ENCODE results near the gene SLC44A2. TPM values are rescaled to one million over a fixed set of nuclear protein-coding genes. Genes with fewer than 3 reads are reported as not detected.
A peak's percentile ranks its signal among the peaks of the same experiment; 100 is the strongest.
"Not testable (repeated sequence)": the region's sequence is repeated elsewhere in the genome, so short reads cannot be mapped to it uniquely, and the experiment has no call there.

Gene SLC44A2
- total RNA-seq, 1 experiment from 2014 or later = 80.6 TPM

- no peak for DNase-seq (ENCODE audit: low spot score)
Observed at GRCh38 chr19:10648360-10648759, 23.0 kb downstream of the SLC44A2 start.

GRCh38 chr19:10651851-10652250 is 26.5 kb downstream of the SLC44A2 start:
- DNase-seq (ENCODE audit: low spot score) = no peak

- no peak for DNase-seq (ENCODE audit: low spot score)
Observed at GRCh38 chr19:10653482-10653731, 28.1 kb downstream of the SLC44A2 start.

DNA sequence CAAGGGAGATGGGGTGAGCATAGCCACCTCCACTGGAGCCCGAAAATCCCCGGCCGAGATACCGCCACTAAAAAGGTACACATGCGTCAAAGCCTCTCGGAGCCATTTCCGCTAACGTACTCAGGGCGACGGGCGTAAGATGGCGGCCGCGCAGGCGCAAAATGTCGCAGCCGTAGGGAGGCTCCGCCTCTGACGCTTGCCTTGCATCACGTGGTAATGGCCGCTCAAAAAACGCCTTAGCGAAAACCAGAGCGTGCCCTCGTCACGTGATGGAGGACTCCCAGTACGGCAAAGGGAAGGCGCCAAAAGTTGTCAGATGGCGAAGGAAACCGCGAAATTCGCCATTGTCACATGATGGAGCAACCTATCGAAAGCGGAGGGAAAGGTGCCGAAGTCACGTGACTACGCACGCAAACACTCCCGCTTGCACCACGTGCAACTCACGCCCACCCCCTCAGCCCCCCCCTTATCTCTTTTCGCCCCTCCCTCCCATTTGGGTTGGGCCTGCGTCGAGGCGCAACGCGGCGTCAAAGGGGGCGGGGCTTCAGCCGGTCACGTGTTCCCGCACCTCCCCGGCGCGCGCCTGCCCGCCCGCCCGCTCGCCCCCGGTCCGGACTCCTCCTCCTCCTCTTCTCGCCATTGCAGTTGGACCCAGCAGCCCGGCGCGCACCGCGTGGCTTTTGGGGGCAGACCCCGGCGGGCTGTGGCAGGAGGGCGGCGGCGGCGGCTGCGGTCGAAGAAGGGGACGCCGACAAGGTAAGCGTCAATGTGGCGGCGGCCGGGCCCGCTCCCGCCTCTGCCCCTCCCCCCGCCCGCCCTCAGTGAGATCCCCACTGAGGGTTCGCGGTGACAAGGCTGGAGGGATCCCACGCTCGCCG is 28.6 kb downstream of the SLC44A2 start, which contains the start of gene ILF3:
Gene ILF3, plus strand, starts transcription at position 615 of the 878 bp plus-strand sequence. CDS start 16,260 bp downstream, outside the sequence.
- peak; percentile 98 for DNase-seq (ENCODE audit: low spot score)

DNA sequence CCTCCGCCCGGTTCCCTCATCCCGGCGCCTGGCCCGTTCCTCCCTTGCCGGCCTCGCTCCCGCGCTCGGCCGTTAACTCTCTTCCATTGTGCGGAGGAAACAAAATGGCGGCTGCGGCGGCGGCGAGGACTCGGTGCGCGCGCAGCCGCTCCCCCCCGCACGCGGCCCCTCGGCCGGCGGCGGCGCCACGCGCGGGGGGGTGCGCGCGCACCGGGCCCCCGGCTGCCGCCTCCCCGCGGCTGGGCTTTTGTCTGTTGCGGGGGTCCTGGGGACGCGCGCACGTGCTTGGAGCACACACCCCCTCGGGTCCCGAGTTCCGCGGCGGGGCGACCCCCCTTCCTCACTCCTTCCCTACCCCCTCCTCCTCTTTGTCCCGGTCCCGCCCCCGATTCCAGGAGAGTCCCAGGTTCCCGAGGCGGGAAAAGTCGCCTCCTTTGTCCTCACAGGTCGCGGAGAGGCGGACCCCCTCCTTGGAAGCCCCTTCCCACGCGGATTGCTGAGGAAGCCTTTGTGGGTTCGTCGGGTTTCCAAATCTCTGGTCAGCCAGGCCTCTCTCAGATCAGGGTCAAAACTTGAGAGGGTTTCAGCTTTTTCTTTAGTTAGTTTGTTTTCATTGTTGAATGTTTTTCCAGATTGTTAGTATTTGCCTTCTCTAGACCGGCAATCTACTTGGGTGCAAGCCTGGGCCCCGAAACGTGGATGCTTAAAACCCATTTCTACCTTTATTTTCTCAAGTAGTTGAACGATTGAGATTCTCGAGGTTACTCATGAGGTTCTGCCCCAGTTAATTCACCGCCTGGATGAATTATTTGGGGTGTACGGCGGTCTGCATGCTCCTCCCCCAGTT is 29.5 kb downstream of the SLC44A2 start:
- peak; percentile 24 for DNase-seq (ENCODE audit: low spot score)

GRCh38 chr19:10655457-10656312 is 30.3 kb downstream of the SLC44A2 start:
- DNase-seq (ENCODE audit: low spot score) = peak; percentile 25

GRCh38 chr19:10660346-10660745 is 35.0 kb downstream of the SLC44A2 start:
- no peak for DNase-seq (ENCODE audit: low spot score)

- no peak for DNase-seq (ENCODE audit: low spot score)
Observed at GRCh38 chr19:10661946-10662345, 36.6 kb downstream of the SLC44A2 start.

- no peak for DNase-seq (ENCODE audit: low spot score)
Observed at GRCh38 chr19:10662384-10663251, 37.3 kb downstream of the SLC44A2 start.

DNA sequence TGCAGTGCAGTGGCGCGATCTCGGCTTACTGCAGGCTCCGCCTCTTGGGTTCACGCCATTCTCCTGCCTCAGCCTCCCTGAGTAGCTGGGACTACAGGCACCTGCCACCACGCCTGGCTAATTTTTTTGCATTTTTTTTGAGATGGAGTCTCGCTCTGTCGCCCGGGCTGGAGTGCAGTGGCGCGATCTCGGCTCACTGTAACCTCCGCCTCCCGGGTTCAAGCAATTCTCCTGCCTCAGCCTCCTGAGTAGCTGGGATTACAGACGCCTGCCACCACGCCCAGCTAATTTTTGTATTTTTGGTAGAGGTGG is 37.9 kb downstream of the SLC44A2 start:
- not testable (repeated sequence) for DNase-seq (ENCODE audit: low spot score)

DNA sequence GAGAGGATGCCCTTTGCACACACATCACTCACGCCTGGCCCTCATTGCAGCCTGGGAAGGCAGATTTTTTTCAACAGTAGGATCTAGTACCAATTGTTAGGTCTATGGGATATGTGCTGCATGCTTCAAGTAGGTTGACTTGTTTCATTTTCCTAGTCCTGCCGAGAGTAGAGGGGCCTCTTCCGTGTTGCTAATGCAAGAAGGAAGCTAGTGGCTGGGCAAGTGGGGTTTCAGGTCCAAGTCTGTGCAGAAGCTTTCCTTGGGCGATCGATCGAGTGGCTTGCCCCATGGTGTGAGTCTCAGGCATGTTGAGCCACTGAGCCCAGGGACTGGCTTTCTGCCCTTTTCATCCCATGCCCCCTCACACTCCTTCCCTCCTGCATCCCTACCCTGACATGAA is 42.5 kb downstream of the SLC44A2 start:
- no peak for DNase-seq (ENCODE audit: low spot score)

DNA sequence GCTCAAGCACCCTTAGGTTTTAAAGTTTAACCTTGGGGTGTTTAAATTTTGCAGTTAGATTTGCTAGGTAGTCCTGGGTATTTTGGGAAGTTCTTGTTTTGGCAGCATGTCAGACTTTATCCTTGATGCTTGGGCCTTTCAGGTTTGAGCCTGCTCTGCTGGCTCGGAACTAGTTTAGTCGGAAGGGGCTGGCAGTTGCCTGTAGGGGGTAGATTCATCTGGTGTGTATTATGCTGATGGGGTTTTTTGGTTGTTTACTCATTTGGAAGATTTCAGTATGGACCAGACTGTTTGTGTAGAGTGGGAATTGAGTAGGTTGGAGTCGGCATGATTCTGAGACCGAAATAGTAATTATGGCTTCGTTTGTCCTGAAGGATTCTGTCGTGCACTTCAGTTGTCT is 43.9 kb downstream of the SLC44A2 start:
- no peak for DNase-seq (ENCODE audit: low spot score)

DNA sequence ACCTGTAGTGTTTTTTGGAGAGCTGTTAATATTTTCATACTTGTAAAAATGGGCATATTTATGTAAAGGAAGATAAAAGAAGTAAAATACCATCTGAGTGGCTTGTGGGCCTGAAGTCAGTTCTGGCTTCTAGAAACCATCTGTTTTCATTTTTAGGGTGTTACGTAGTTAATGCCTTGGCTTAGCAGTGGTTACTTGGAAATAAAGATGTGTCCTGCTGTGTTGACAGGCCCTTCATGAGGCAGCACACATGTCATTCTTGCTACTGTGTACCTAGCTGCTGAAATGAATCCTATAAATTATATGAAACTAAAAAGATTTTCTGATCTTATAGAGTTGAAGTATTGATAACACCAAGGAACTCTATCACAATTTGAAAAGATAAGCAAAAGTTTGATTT is 44.8 kb downstream of the SLC44A2 start:
- no peak for DNase-seq (ENCODE audit: low spot score)

DNA sequence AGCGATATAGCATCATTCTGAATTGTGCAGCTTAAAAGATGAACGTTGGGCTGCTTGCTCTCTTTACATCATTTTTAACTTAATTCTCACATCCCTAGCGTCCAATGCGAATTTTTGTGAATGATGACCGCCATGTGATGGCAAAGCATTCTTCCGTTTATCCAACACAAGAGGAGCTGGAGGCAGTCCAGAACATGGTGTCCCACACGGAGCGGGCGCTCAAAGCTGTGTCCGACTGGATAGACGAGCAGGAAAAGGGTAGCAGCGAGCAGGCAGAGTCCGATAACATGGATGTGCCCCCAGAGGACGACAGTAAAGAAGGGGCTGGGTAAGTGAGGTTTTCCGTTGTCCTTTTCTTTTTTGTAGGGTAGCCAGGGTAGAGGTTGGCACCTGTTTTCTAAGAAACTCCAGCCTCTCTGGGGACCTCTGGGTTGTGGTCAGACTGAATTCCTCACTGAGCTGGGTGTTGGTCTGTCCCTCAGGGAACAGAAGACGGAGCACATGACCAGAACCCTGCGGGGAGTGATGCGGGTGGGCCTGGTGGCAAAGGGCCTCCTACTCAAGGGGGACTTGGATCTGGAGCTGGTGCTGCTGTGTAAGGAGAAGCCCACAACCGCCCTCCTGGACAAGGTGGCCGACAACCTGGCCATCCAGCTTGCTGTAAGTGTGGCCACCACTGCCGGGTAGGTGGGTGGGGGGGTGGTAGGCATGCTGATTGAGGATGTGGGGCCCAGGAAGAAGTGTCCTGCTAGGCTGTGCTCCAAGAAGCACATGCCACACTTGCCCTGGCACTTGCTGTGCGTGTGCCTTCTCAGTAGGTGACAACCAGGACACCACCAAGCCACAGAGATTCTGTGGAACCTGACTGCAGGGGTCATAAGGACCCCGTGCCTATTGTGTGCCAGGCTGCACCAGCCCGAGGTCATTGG is 45.8 kb downstream of the SLC44A2 start:
- DNase-seq (ENCODE audit: low spot score) = no peak

- DNase-seq (ENCODE audit: low spot score) = not testable (repeated sequence)
Observed at GRCh38 chr19:10671922-10672321, 46.6 kb downstream of the SLC44A2 start.

- not testable (repeated sequence) for DNase-seq (ENCODE audit: low spot score)
Observed at GRCh38 chr19:10675214-10675613, 49.9 kb downstream of the SLC44A2 start.

GRCh38 chr19:10677751-10678150 is 52.4 kb downstream of the SLC44A2 start:
- DNase-seq (ENCODE audit: low spot score) = no peak

- no peak for DNase-seq (ENCODE audit: low spot score)
Observed at GRCh38 chr19:10678813-10679212, 53.5 kb downstream of the SLC44A2 start.

- DNase-seq (ENCODE audit: low spot score) = no peak
Observed at GRCh38 chr19:10679743-10680142, 54.4 kb downstream of the SLC44A2 start.

Measured in HT-29 (cell line).